ENCODE data around the gene TOLLIP. TPM values are rescaled to one million over a fixed set of nuclear protein-coding genes. Genes with fewer than 3 reads are reported as not detected.

Gene TOLLIP
- total and polyA plus RNA-seq, 2 of the 8 experiments (the other 6 are each of a cell fraction or from before 2014, with no cell fraction given) = 23.7 to 34.7 TPM

- Histone ChIP-seq H2AFZ (ENCODE audit: low read length) (no peak overlapping the region), H3K9me3 (ENCODE audit: insufficient read depth in 2 of 2, low read depth in 1 of 2, low read length in 1 of 2) (peaks cover under 1 to 19% of the 10 kb centered on the region in 2 experiments; a peak in 2 of 4 replicates), H3K23me2 (ENCODE audit: low read depth, low read length) (no peaks in the 10 kb centered on the region; the same call in 1 of the 2 replicates), H3K27ac (ENCODE audit: low read depth, low read length) (no peak overlapping the region), H2BK20ac (ENCODE audit: low read length) (no peak overlapping the region), H2BK5ac (ENCODE audit: low read depth, low read length) (no peak overlapping the region), H3K79me2 (ENCODE audit: control insufficient read depth in 1 of 2, insufficient read depth in 2 of 2, low read length in 2 of 2) (no peaks in the 10 kb centered on the region), H4K8ac (ENCODE audit: extremely low read depth, insufficient read depth, low read length) (no peak overlapping the region), H2BK120ac (replicated peaks; ENCODE audit: low read depth, low read length) (no peak overlapping the region), H3K56ac (replicated peaks; ENCODE audit: insufficient read length, low read depth, low read length) (no peak overlapping the region), H2BK12ac (ENCODE audit: low read depth, low read length) (no peak overlapping the region), H3K4ac (replicated peaks; ENCODE audit: insufficient read length, low read depth, low read length) (no peak overlapping the region), H3K36me3 (ENCODE audit: control insufficient read depth in 2 of 4, insufficient read depth in 4 of 4, low read length in 3 of 4) (no peaks in the 10 kb centered on the region), H2BK15ac (ENCODE audit: low read length) (no peak overlapping the region), H3K27me3 (replicated peaks in 1 of 4; ENCODE audit: control insufficient read depth in 3 of 4, extremely low read depth in 1 of 4, insufficient read depth in 3 of 4, low read length in 3 of 4) (no peaks in the 10 kb centered on the region), H4K20me1 (replicated peaks in 1 of 2; ENCODE audit: control insufficient read depth in 1 of 2, insufficient read depth in 2 of 2, low read length in 2 of 2) (no peaks in the 10 kb centered on the region), H4K91ac (replicated peaks; ENCODE audit: insufficient read length, low read length) (no peak overlapping the region), H3K23ac (ENCODE audit: insufficient read length) (no peak overlapping the region), H3K9ac (replicated peaks in 1 of 4; ENCODE audit: extremely low read depth in 1 of 4, low read depth in 3 of 4, low read length in 3 of 4) (no peak overlapping the region), H3K18ac (ENCODE audit: extremely low read depth, low read length) (no peak overlapping the region), H3K4me1 (replicated peaks in 1 of 4; ENCODE audit: control insufficient read depth in 3 of 4, insufficient read depth in 4 of 4, low read length in 3 of 4) (peaks cover 0 to 8% (median 4%) of the 10 kb centered on the region in 4 experiments; a peak in 5 of 7 replicates), H3K14ac (ENCODE audit: insufficient read length) (no peak overlapping the region), H3K4me2 (ENCODE audit: insufficient read depth in 1 of 2, low read depth in 2 of 2, low read length in 2 of 2) (no peak overlapping the region), H4K5ac (ENCODE audit: insufficient read length, low read depth, low read length) (no peak overlapping the region), H2AK5ac (ENCODE audit: low read depth, low read length) (no peak overlapping the region), H3K79me1 (ENCODE audit: low read depth, low read length) (no peaks in the 10 kb centered on the region), H3K4me3 (ENCODE audit: extremely low read depth in 1 of 4, insufficient read depth in 2 of 4, low read depth in 3 of 4, low read length in 4 of 4) (no peak overlapping the region)
- POLR2A ChIA-PET (ENCODE audit: partially characterized antibody) = no interaction called here
- WGBS, 2 experiments (ENCODE audit: extremely low coverage in 1 of 2, insufficient coverage in 1 of 2, insufficient read length in 1 of 2, insufficient replicate concordance in 2 of 2, low coverage in 1 of 2, low lambda C conversion rate in 2 of 2, missing lambda C conversion rate in 1 of 2) = 89% methylated on average over 25 of the region's 27 CpGs; no CpG with 5 or more reads in 1 of the 2 experiments
- FAIRE-seq (no peak), DNase-seq (ENCODE audit: low read depth in 1 of 2, low spot score in 2 of 2) (no peak)
- CTCF ChIA-PET (ENCODE audit: partially characterized antibody) = no interaction called here
- no peak for TF ChIP-seq BCL11A (IDR thresholded peaks at IDR 0.05; ENCODE audit: low read depth in 2 of 2, low read length in 2 of 2)
- TF ChIP-seq POLR2A (IDR thresholded peaks at IDR 0.05; ENCODE audit: control extremely low read depth in 1 of 2, low read depth in 2 of 2, low read length in 2 of 2) = no peak
- TF ChIP-seq RXRA (IDR thresholded peaks at IDR 0.05; ENCODE audit: insufficient read depth, low read depth, low read length) = no peak
- TF ChIP-seq SRF (IDR thresholded peaks at IDR 0.05; ENCODE audit: low read depth, low read length) = no peak
- no peak for TF ChIP-seq CHD2 (IDR thresholded peaks at IDR 0.05; ENCODE audit: low read length)
- no peak for TF ChIP-seq FOSL1 (IDR thresholded peaks at IDR 0.05; ENCODE audit: insufficient read depth, low read depth, low read length)
- no peak for TF ChIP-seq EZH2 (IDR thresholded peaks at IDR 0.05; ENCODE audit: low read depth, low read length, severe bottlenecking)
- no peak for TF ChIP-seq MAX (IDR thresholded peaks at IDR 0.05)
- TF ChIP-seq CBX8 (IDR thresholded peaks at IDR 0.05; ENCODE audit: borderline replicate concordance, low read depth, low read length) = no peak
- no peak for TF ChIP-seq BACH1 (IDR thresholded peaks at IDR 0.05; ENCODE audit: low read length)
- no peak for TF ChIP-seq GTF2F1 (IDR thresholded peaks at IDR 0.05; ENCODE audit: borderline replicate concordance, low read depth, low read length)
- TF ChIP-seq RFX5 (IDR thresholded peaks at IDR 0.05; ENCODE audit: borderline replicate concordance, low read depth, low read length) = no peak
- no peak for TF ChIP-seq SP4 (IDR thresholded peaks at IDR 0.05; ENCODE audit: low read length)
- no peak for TF ChIP-seq NANOG (IDR thresholded peaks at IDR 0.05; ENCODE audit: insufficient read depth, low read depth, low read length, poor library complexity, severe bottlenecking)
- no peak for TF ChIP-seq EP300 (IDR thresholded peaks at IDR 0.05; ENCODE audit: borderline replicate concordance in 1 of 2, low read depth in 2 of 2, low read length in 2 of 2)
Measured at GRCh38 chr11:1257366-1257765, 52.1 kb downstream of the TOLLIP start.
